Esophagus muscularis mucosa (tissue), 3 donors: Measurements from ENCODE around the gene SYT3.

Experiments
- CTCF ChIP-seq, 3 experiments: fragments of 200-600 bp in 2 of 3; fragments of 450-650 bp in 1 of 3; sonication (generic) in 2 of 3; IDR thresholded peaks; one replicate each; pipeline ENCODE4 v1.5.1; 2017 to 2019; ENCODE audit warnings: antibody characterized with exemption in 3 of 3, mild to moderate bottlenecking in 2 of 3, moderate library complexity in 1 of 3
- POLR2AphosphoS5 ChIP-seq, 2 donors: sonication (generic); formaldehyde crosslinking; IDR thresholded peaks; one replicate each; pipeline ENCODE4 v1.6.1; 2017; ENCODE audit warnings: antibody characterized with exemption in 2 of 2

- TF ChIP-seq CTCF (IDR thresholded peaks at IDR 0.05) (no peak), POLR2AphosphoS5 (IDR thresholded peaks at IDR 0.05) (no peak)
Observed at GRCh38 chr19:50645107-50645506, 5.4 kb upstream of the SYT3 start.
